GM19372 (cell line): ENCODE data around the gene MOSMO.
"Not testable (repeated sequence)": the region's sequence is repeated elsewhere in the genome, so short reads cannot be mapped to it uniquely, and the experiment has no call there.

Source experiments
- ATAC-seq: cut with Tn5 transposase; IDR thresholded peaks from one replicate; pipeline ENCODE4 v1.9.1; 2021; ENCODE audit warnings: mild to moderate bottlenecking, low read depth, moderate library complexity; ENCODE audit not compliant: unreplicated experiment

The MOSMO gene

DNA sequence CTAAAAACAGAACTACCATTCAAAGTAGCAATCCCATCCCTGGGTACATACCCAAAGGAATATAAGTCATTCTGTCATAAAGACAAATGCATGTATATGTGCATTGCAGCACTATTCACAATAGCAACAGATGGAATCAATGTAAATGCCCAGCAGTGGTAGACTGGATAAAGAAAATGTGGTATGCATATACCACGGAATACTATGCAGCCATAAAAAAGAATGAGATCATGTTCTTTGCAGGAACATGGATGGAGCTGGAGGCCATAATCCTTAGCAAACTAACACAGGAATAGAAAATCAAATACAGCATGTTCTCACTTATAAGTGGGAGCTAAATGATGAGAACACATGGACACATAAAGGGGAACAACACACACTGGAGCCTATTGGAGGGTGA is 120.6 kb downstream of the MOSMO start:
- ATAC-seq, result not testable (repeated sequence)

- ATAC-seq, result no peak
Observed at GRCh38 chr16:22130528-22130927, 122.6 kb downstream of the MOSMO start.

DNA sequence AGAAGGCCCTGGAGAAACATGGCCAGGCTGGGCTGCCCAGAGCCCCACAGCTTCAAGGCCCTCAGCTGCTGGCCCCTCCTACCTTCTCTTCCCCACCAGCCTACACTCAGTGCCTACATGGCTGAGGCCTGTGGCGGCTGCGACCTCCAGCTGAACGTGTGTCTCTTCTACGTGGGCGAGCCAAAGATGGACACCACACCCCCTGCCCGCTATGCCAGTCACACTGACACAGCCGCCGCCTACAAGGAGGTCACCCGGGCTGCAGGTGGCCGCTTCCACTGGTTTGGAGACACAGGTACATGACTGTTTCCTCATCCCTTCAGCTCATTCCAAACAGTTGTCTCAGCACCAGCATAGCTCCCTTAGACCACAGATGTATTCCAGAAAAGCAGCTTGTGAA is 124.9 kb downstream of the MOSMO start:
- ATAC-seq, result no peak
